ENCODE results near the gene CTNNBL1. TPM values are rescaled to one million over a fixed set of nuclear protein-coding genes. Genes with fewer than 3 reads are reported as not detected.

CTNNBL1 gene
- total RNA-seq, 1 experiment from 2014 or later, result 55.4 TPM

- no peak for DNase-seq (ENCODE audit: low read depth, low spot score)
- no peaks in the 10 kb centered on the region; a peak in 1 of 4 replicates for H3K36me3 ChIP-seq (ENCODE audit: control insufficient read depth in 1 of 2, insufficient read depth in 2 of 2, low read length in 2 of 2)
- H3K4me1 ChIP-seq (ENCODE audit: control insufficient read depth in 1 of 2, insufficient read depth in 2 of 2, low read length in 2 of 2), result no peaks in the 10 kb centered on the region
- H3K9me3 ChIP-seq (ENCODE audit: control insufficient read depth in 1 of 2, insufficient read depth in 1 of 2, low read depth in 1 of 2, low read length in 2 of 2), result no peaks in the 10 kb centered on the region
- no peak for ATAC-seq
- CTCF ChIA-PET, result no interaction called here
- no peak overlapping the region for H3K9ac ChIP-seq (ENCODE audit: low read length)
- H3K9me2 ChIP-seq (ENCODE audit: insufficient read depth), result no peaks in the 10 kb centered on the region
- TF ChIP-seq YY1 (IDR thresholded peaks at IDR 0.05; ENCODE audit: extremely low read depth, insufficient replicate concordance, low read depth, low read length), result no peak
- TF ChIP-seq ELF1 (IDR thresholded peaks at IDR 0.05; ENCODE audit: borderline replicate concordance, low read depth), result no peak
- TF ChIP-seq ZNF274 (IDR thresholded peaks at IDR 0.05; ENCODE audit: low read depth, low read length), result no peak
- TF ChIP-seq POLR2A (IDR thresholded peaks at IDR 0.05; ENCODE audit: borderline replicate concordance, extremely low read depth, insufficient read depth, insufficient read length), result no peak
- TF ChIP-seq SRF (IDR thresholded peaks at IDR 0.05; ENCODE audit: low read depth), result no peak
- no peak for TF ChIP-seq REST (IDR thresholded peaks at IDR 0.05; ENCODE audit: low read depth)
- TF ChIP-seq ATF3 (IDR thresholded peaks at IDR 0.05), result no peak
- TF ChIP-seq ZBTB33 (IDR thresholded peaks at IDR 0.05; ENCODE audit: extremely low read depth, insufficient replicate concordance, low read length), result no peak
- no peak for TF ChIP-seq EGR1 (IDR thresholded peaks at IDR 0.05; ENCODE audit: low read depth)
- TF ChIP-seq RAD21 (IDR thresholded peaks at IDR 0.05; ENCODE audit: low read depth), result no peak
- no peak for TF ChIP-seq EZH2 (IDR thresholded peaks at IDR 0.05)
- TF ChIP-seq JUND (IDR thresholded peaks at IDR 0.05), result no peak
- intact Hi-C loops (cut with micrococcal nuclease), result no loop called here
- H3K79me2 ChIP-seq (ENCODE audit: insufficient read depth, low read length), result no peaks in the 10 kb centered on the region
- no peak overlapping the region for H3K4me3 ChIP-seq (replicated peaks in 1 of 2; ENCODE audit: low read depth in 1 of 2, low read length in 2 of 2)
- RAD21 ChIA-PET (ENCODE audit: low non-redundant PET in 1 of 2, low total read pairs in 2 of 2, uncharacterized antibody in 2 of 2, unreplicated experiment in 2 of 2), result no interaction called here
- BruUV-seq (replicated peaks), result no TSS peak
- no peaks in the 10 kb centered on the region for H3K27me3 ChIP-seq (ENCODE audit: insufficient read depth, low read length)
- H2AFZ ChIP-seq (ENCODE audit: low read depth, low read length, poor library complexity, severe bottlenecking), result no peak overlapping the region
- no peak overlapping the region for H3K27ac ChIP-seq (ENCODE audit: low read depth, low read length)
- H3K4me2 ChIP-seq (ENCODE audit: low read length), result no peak overlapping the region
- POLR2A ChIA-PET, result no interaction called here
- H4K20me1 ChIP-seq (ENCODE audit: insufficient read depth), result no peaks in the 10 kb centered on the region
Measured at GRCh38 chr20:37762716-37763485, 69.1 kb downstream of the CTNNBL1 start.

Data from HCT116 (cell line).